GM12892 (cell line): ENCODE measurements around the gene ABI3BP.

Experiments
- DNase-seq: peaks from one replicate; pipeline ENCODE4 v3.0.0; 2011; ENCODE audit not compliant: insufficient read length
- FAIRE-seq: peaks from 2 replicates; lab custom pipeline; 2011; peaks lifted over from hg19 to GRCh38; lab: Jason Lieb, UNC
- POLR2A ChIP-seq: IDR thresholded peaks from 2 replicates; pipeline ENCODE4 v1.6.1; 2011; ENCODE audit warnings: low read depth, low read length, control low read depth
- POLR2AphosphoS5 ChIP-seq: IDR thresholded peaks from 2 replicates; pipeline ENCODE4 v1.6.1; 2011; ENCODE audit warnings: low read depth, low read length, control low read depth
- TAF1 ChIP-seq: IDR thresholded peaks from 2 replicates; pipeline ENCODE4 v1.6.1; 2011; ENCODE audit warnings: low read depth, mild to moderate bottlenecking, control low read depth, low read length, borderline replicate concordance

ABI3BP gene

DNA sequence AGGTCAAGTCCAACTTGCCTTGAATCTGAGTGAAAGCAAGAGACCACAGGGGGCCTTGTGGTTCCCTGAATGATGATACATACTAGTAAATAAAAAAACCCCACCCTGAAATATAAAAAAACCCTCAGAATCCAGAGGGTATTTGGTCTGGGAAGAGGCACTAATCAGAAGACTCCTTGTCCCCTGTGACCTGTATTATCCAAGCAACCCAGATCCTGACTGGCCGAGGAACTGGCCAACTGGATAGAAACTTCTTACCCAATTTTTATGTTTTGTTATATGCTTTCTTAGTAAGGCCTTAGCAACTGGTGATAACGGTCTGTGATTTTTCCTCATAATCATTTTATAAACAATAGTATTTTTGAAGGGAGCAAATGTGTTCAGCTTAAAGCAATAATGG, 17.5 kb downstream of the ABI3BP start:
- TF ChIP-seq POLR2AphosphoS5 (no peak), POLR2A (no peak), TAF1 (no peak)
- DNase-seq, result no peak
- FAIRE-seq, result no peak

DNA sequence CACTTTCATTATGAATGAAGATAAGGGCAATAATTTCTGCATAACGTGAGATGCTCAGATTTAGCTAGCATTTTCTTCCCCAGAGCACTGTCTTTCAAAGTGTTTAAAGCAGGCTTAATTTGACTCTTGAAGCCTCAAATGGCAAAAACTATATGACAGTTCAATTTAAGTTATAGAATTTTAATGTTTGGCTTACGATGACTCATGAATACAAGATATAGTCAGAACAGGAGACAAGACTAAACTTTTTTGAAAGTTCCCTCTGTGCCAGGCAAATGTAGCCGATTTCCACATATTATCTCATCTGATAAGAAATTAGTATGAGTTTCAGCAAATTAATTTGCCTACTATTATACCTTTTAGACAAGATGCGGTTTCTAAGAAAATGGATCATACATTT, 19.6 kb downstream of the ABI3BP start:
- no peak for DNase-seq
- no peak for TF ChIP-seq POLR2A
- no peak for TF ChIP-seq POLR2AphosphoS5
- no peak for TF ChIP-seq TAF1
- FAIRE-seq, result no peak

DNA sequence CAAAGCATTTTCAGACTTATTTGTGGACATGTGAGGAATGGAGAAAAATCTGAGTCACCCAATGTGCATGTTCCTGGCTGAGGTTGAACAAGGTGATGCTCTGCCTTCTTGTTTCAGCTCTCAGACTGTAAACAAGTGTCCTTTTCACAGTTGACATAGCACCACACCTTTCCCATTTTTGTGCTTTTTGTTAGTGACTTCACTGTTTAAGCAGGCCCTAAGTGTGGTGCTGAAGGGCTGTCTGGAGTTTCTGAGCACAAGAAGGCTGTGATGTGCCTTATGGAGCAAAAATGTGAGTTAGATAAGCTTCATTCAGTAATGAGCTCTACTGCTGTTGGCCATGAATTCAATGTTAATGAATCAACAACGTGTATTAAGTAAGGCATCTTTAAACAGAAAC, 20.4 kb downstream of the ABI3BP start:
- TF ChIP-seq TAF1 (no peak), POLR2AphosphoS5 (no peak), POLR2A (no peak)
- DNase-seq (no peak), FAIRE-seq (no peak)

DNA sequence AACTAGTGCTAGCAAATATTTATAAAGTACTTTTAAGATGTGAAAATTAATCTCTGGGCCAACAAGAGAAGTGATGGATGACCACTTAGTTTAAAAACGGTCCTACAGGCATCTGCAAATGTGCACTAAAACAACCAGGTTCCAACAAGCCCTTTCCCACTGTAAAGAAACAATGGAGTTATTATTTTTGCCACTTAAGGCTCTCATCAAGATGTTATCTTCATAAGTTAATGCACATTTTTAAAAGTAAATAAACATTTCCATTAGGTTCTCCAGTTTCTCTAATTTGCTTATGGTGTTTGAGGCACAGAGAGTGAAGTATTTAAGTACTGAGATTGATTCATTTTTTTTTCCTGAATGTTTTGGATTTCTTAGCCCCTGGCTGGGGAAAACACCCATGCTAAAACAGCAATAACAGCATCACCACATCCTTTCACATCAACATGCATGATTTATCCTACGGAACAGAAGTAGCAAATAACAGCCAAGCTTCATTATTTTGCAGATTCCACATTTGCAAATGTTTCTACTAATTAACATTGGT, 20.8 kb downstream of the ABI3BP start:
- FAIRE-seq, result no peak
- no peak for DNase-seq
- TF ChIP-seq POLR2A, result no peak
- TF ChIP-seq TAF1, result no peak
- no peak for TF ChIP-seq POLR2AphosphoS5

DNA sequence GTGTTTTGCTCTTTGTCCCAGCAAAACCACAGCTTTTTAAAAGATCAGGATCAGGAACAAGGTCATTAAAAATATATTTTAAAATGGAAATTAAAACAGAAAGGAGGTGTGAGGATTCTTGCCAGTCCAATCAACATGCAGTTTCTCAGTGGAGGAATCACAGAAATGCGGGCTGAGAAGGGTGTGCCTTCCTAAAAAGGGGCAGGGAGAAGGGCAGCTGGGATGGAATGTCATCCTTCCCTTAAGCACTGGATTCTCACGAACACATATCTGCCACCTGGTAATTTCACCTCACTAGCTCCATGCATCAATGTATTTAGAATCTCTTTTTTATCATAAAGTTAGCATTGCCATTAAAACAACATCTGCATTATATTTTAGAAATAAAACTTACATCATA, 21.4 kb downstream of the ABI3BP start:
- DNase-seq, result no peak

DNA sequence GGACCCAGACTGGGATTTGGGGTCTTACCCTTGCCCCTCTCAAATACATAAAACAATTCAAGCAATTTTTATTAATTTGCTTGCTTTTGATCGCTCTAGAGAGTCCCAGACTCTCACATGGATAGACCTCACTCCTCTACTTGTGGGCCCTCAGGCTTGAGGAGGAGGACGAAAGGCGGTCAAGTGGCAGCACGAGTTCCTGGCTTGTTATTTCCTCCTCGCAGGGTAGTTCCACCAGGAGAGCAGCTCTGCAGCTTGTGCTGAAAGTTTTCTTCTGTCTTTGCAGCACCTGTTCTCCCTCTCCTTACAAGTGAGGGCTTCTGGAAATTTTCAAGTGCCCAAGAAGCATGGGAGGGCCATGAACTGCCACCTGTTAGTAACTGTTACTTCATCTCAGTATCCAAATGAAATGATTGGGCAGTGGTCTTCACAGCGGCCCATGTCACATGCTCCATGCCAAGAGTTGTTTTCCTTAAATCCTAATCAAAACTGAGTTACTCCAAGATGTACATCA, 22.7 kb downstream of the ABI3BP start:
- no peak for TF ChIP-seq POLR2A
- TF ChIP-seq TAF1, result no peak
- TF ChIP-seq POLR2AphosphoS5, result no peak
- DNase-seq (no peak), FAIRE-seq (no peak)

More for the DNA sequence above, 21.4 kb downstream of the ABI3BP start:
- TF ChIP-seq POLR2AphosphoS5 (no peak), POLR2A (no peak), TAF1 (no peak)
- FAIRE-seq, result no peak

DNA sequence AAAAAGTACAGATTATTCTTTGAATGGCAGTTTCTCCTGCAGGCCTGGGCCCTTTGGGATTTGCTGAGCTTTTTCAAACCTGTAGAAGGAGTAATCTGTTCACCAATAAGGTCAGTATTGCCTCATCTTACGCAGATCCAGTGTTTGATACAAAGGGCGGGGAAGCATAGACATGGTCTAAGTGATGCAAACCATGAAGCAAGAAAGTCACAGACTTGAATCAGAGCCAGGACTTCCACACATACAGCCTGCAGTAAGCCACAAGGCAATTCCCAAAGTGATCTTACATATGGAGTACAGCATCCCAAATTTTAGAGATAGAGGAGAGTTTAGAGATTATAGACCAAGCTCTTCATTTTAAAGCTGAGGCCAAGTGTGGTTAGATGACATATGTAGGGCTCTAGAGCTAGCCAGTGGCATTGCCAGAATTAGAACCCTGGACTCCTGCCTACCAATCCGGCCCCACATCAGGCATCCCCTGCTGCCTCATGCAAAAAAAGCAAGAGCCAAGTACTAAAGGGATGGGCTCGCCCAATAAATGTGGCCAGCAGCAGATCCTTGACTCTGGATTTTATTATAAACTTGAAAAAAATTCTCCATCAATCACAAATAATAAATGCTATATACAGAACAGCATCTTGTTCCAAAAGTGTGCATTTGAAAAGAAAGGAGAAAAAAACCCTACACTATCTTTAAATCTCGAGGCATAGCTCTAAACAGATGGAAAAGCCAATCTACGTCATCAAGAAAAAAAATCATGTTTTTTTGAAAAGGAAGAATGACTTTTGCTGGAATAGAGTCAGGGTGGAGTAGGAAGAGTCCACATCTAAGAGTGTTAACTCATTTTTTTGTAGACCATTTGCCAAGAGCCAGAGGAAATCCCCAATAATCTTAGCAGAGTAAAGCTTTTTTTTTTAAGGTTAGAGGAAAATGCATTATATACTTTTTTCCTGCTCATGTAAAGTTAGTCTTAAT, 24.0 kb downstream of the ABI3BP start:
- FAIRE-seq, result no peak
- TF ChIP-seq POLR2AphosphoS5, result no peak
- TF ChIP-seq TAF1, result no peak
- TF ChIP-seq POLR2A, result no peak
- no peak for DNase-seq

DNA sequence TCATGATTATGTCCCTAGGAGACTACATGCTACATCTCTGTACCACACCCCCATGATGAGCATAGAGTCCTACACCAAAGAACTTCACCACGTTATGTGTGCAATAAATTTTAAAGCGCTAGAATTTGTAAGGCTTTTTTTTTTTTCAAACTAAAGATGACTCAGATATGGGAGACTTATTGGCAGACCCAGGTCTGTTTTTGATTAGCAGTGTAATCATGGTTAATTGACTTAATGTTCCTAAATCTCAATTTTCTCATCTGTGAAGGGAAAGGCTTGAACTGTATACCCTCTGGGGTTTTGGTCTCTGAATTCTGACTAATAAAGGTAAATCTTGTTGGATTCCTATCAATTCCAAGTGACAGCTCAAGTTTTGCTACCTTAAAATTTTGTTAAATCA, 26.4 kb downstream of the ABI3BP start:
- no peak for TF ChIP-seq POLR2A
- TF ChIP-seq TAF1, result no peak
- no peak for TF ChIP-seq POLR2AphosphoS5
- DNase-seq (no peak), FAIRE-seq (no peak)

DNA sequence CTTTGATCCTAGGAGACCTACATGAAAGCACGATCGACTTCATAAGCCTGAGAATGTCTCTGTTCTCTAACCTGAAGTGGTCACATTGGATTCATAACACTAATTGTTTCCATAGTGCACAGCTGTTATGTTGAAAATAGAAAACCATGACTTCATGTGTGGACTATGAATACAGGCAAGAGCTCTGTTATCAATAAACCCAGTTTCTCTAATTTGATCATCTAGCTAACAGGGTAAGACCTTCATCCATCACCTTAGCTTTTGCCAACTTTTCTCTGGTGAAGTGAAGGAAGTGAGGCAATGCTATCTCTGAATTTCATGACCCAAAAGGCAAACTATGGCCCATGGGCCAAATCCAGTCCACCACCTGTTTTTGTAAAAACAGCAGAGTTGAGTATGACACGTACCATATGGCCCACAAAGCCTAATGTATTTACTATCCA, 27.2 kb downstream of the ABI3BP start:
- no peak for DNase-seq
- no peak for TF ChIP-seq POLR2A
- no peak for FAIRE-seq

DNA sequence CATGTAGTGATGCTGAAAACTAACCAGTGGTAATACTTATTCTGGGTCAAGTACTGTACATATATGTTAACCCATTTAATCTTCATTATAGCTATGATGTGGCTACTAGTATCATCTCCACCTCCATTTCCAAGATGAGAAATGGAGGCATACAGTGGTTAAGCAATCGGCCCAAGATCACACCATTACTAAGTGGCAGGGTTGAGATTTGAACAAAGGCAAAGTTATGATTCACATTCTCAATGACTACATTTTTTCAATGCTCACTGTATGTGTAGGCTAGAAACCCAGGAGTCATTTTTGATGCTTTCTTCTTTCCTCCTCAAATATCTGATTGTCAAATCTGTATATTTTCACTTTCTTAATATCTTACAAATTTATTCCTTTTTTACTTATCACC, 30.2 kb downstream of the ABI3BP start:
- DNase-seq, result no peak
- FAIRE-seq, result no peak
- no peak for TF ChIP-seq TAF1
- TF ChIP-seq POLR2A, result no peak
- no peak for TF ChIP-seq POLR2AphosphoS5

DNA sequence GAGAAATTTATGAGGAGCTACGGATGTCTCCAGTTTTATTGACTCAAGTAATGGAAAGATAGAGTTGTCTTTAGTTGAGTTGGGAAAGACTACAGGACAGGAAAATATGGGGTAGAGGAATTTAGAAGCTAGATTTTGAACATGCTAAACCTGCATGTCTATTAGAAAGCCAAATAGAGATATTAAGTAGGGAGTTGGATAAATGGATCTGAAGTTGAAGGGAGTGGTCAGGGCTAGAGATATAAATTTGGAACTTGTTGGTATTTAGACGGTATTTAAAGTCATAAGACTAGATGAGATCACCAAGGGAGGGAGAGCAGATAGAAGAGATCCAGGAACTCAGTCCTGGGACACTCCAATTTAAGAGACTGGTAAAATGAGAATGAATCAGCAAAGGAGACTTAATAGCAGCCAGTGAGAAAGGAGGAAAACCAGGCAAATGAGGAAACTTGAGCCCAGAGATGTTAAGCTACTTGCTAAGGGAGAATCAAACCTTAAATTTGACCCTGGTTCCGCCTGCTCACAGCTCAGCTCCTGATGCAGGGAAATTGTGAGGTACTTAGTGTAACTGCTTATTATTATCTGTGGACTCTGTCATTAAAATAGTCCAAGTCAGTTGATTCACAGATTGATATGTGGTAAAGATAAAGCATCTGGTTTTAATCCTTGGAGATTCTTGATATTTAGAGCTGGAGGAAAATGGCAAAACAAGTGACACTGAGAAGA, 35.8 kb downstream of the ABI3BP start:
- TF ChIP-seq POLR2A (no peak), POLR2AphosphoS5 (no peak), TAF1 (no peak)
- DNase-seq (no peak), FAIRE-seq (no peak)

DNA sequence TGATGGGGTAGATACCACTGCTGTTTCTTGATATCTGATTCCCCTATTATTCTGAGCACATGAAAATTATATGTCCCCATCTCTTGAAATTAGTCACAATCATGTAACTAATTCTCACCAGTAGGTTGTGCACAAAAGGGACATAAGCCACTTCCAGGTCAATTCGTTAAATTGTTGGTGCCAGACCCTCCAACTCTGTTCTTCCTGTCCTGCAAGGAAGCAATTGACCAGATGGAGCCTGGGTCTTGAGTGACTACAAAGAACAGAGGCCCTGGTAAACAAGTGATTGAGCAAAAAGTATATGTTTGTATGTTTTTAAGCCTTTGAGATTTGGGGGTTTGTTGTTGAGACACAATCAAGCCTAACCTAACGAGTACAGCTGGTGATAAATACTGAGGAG, 36.9 kb downstream of the ABI3BP start:
- no peak for DNase-seq
- no peak for TF ChIP-seq POLR2A
- no peak for TF ChIP-seq POLR2AphosphoS5
- no peak for TF ChIP-seq TAF1
- FAIRE-seq, result no peak
